ENCODE data around the gene IPO13. TPM values are rescaled to one million over a fixed set of nuclear protein-coding genes. Genes with fewer than 3 reads are reported as not detected.

The IPO13 gene, protein sequence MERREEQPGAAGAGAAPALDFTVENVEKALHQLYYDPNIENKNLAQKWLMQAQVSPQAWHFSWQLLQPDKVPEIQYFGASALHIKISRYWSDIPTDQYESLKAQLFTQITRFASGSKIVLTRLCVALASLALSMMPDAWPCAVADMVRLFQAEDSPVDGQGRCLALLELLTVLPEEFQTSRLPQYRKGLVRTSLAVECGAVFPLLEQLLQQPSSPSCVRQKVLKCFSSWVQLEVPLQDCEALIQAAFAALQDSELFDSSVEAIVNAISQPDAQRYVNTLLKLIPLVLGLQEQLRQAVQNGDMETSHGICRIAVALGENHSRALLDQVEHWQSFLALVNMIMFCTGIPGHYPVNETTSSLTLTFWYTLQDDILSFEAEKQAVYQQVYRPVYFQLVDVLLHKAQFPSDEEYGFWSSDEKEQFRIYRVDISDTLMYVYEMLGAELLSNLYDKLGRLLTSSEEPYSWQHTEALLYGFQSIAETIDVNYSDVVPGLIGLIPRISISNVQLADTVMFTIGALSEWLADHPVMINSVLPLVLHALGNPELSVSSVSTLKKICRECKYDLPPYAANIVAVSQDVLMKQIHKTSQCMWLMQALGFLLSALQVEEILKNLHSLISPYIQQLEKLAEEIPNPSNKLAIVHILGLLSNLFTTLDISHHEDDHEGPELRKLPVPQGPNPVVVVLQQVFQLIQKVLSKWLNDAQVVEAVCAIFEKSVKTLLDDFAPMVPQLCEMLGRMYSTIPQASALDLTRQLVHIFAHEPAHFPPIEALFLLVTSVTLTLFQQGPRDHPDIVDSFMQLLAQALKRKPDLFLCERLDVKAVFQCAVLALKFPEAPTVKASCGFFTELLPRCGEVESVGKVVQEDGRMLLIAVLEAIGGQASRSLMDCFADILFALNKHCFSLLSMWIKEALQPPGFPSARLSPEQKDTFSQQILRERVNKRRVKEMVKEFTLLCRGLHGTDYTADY
- polyA plus RNA-seq (2013, experiment 1 of 2), result 14.7 TPM
- 13.5 TPM for polyA plus RNA-seq (2013, experiment 2 of 2)

DNA sequence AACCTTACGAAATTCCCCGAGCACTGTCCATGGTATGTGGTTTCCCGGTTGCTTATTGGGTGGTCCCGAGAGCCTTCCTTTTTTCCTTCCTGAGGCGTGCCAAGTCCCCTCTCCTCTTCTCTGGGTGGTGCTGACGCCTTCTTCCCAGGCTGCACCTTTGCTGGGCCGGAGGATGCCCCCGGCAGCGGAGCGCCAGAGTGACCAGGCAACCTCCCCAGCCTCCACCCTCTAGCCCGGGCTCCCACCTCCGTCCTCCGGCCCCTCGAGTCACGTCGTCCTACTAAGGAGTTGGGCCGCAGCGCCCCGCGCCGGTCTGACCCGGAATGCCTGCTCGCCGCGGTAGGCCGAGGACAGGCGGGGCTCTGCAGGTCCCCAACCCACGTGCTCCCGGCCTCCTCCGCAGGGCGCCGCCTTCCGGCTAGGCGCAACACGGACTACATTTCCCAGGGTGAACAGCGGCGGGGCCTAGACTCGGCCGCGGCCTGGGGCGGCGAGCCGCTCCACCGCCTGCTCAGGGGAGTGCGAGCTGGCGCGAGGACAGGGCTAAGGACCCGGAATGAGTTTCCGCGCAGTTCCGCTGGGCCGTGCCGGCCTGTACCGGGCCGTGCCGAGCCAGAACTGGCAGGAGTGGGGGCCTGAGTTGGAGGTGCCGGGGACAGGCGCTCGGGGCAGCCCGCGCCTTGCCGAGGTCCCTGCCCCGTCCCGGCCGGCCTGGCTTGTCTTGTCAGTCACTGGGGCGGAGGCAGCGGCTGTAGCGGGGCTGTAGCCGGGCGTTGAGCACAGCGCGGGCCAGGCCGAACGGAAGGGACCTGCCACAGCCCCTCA is at the start of gene IPO13:
Gene IPO13, plus strand, starts transcription at position 715 of the 825 bp plus-strand sequence. CDS start 651 bp downstream, outside the sequence.
- Histone ChIP-seq H2AFZ (ENCODE audit: low read depth, low read length) (peak within 1 kb of the TSS; percentile 98), H3K23ac (ENCODE audit: low read length in 2 of 2) (peak within 1 kb of the TSS in 1 of 2 experiments; percentile 97), H2BK5ac (ENCODE audit: low read depth, low read length, poor library complexity, severe bottlenecking) (peak within 1 kb of the TSS; percentile 98), H3K4me3 (ENCODE audit: insufficient read depth in 1 of 2, low read depth in 1 of 2, low read length in 2 of 2) (peak within 1 kb of the TSS; percentile 68 to 99), H3K27me3 (ENCODE audit: control insufficient read depth in 1 of 2, insufficient read depth in 1 of 2, low read length in 2 of 2) (no peaks in the 10 kb centered on the region), H3K9ac (ENCODE audit: low read length) (peak within 1 kb of the TSS; percentile 100), H3K4me2 (ENCODE audit: low read length, poor library complexity, severe bottlenecking) (peak within 1 kb of the TSS; percentile 85), H3K36me3 (ENCODE audit: control insufficient read depth in 1 of 2, insufficient read depth in 2 of 2, low read depth in 1 of 2, low read length in 2 of 2) (peaks cover 9 to 18% of the 10 kb centered on the region in 2 experiments), H4K91ac (ENCODE audit: low read length) (peak within 1 kb of the TSS; percentile 87), H3K79me1 (replicated peaks; ENCODE audit: low read length, poor library complexity, severe bottlenecking) (peaks cover 29% of the 10 kb centered on the region), H3K18ac (ENCODE audit: low read depth in 1 of 2, low read length in 2 of 2) (peak within 1 kb of the TSS; percentile 87 to 96), H3K27ac (ENCODE audit: low read length, poor library complexity, severe bottlenecking) (peak within 1 kb of the TSS; percentile 68), H2AK5ac (ENCODE audit: low read length, severe bottlenecking) (no peak within 1 kb of the TSS), H3K4ac (ENCODE audit: low read depth in 1 of 2, low read length in 2 of 2) (peak within 1 kb of the TSS in 1 of 2 experiments; percentile 96), H2BK120ac (ENCODE audit: low read depth, low read length) (peak within 1 kb of the TSS; percentile 55), H3K9me3 (ENCODE audit: control insufficient read depth, low read length) (no peaks in the 10 kb centered on the region), H2BK15ac (ENCODE audit: low read depth, poor library complexity, severe bottlenecking) (peak within 1 kb of the TSS; percentile 90), H3K4me1 (ENCODE audit: control insufficient read depth, insufficient read depth, low read depth, low read length) (peaks cover 30% of the 10 kb centered on the region), H3K14ac (ENCODE audit: low read length in 2 of 2) (peak within 1 kb of the TSS in 1 of 2 experiments; percentile 98), H4K8ac (ENCODE audit: low read length) (peak within 1 kb of the TSS; percentile 78), H2BK12ac (ENCODE audit: low read length in 2 of 2) (peak within 1 kb of the TSS in 1 of 2 experiments; percentile 75)
- WGBS, result under 1% methylated on average over 70 of the region's 74 CpGs
- DNase-seq, result peak; percentile 96

DNA sequence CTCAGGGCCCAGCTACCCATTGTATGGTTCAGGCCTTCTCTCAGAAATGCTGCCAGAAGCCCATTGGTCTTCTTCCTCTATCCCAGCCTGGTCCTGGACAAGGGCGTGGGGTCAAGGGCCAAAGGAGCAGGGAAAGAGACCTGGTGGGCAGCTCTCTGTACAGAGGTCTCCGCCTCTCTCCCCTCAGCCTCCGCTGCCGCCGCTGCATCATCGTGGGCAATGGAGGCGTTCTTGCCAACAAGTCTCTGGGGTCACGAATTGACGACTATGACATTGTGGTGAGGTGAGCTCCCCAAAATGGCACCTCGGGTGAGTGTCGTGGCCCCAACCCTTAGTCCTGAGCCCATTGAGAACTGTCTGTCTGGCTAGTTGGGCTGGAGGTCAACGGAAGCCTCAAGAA is 47.8 kb upstream of the IPO13 start:
- Histone ChIP-seq H3K9me3 (ENCODE audit: control insufficient read depth, low read length) (no peaks in the 10 kb centered on the region), H3K27ac (ENCODE audit: low read length, poor library complexity, severe bottlenecking) (no peak overlapping the region), H3K36me3 (ENCODE audit: control insufficient read depth in 1 of 2, insufficient read depth in 2 of 2, low read depth in 1 of 2, low read length in 2 of 2) (peaks cover 63 to 79% of the 10 kb centered on the region in 2 experiments), H3K9ac (ENCODE audit: low read length) (no peak overlapping the region), H3K4ac (ENCODE audit: low read depth in 1 of 2, low read length in 2 of 2) (no peak overlapping the region), H2BK120ac (ENCODE audit: low read depth, low read length) (no peak overlapping the region), H3K4me3 (ENCODE audit: insufficient read depth in 1 of 2, low read depth in 1 of 2, low read length in 2 of 2) (no peak overlapping the region), H3K14ac (ENCODE audit: low read length in 2 of 2) (no peak overlapping the region), H2AK5ac (ENCODE audit: low read length, severe bottlenecking) (no peak overlapping the region), H2BK15ac (ENCODE audit: low read depth, poor library complexity, severe bottlenecking) (no peak overlapping the region), H4K8ac (ENCODE audit: low read length) (no peak overlapping the region), H2BK5ac (ENCODE audit: low read depth, low read length, poor library complexity, severe bottlenecking) (no peak overlapping the region), H3K4me2 (ENCODE audit: low read length, poor library complexity, severe bottlenecking) (no peak overlapping the region), H2BK12ac (ENCODE audit: low read length in 2 of 2) (no peak overlapping the region), H3K23ac (ENCODE audit: low read length in 2 of 2) (no peak overlapping the region), H3K79me1 (replicated peaks; ENCODE audit: low read length, poor library complexity, severe bottlenecking) (peaks cover 1% of the 10 kb centered on the region), H3K27me3 (ENCODE audit: control insufficient read depth in 1 of 2, insufficient read depth in 1 of 2, low read length in 2 of 2) (peaks cover 0 to 24% of the 10 kb centered on the region in 2 experiments), H4K91ac (ENCODE audit: low read length) (no peak overlapping the region), H3K4me1 (ENCODE audit: control insufficient read depth, insufficient read depth, low read depth, low read length) (no peaks in the 10 kb centered on the region), H2AFZ (ENCODE audit: low read depth, low read length) (no peak overlapping the region), H3K18ac (ENCODE audit: low read depth in 1 of 2, low read length in 2 of 2) (no peak overlapping the region)
- 97% methylated on average over 12 of the region's 12 CpGs for WGBS
- DNase-seq, result no peak

DNA sequence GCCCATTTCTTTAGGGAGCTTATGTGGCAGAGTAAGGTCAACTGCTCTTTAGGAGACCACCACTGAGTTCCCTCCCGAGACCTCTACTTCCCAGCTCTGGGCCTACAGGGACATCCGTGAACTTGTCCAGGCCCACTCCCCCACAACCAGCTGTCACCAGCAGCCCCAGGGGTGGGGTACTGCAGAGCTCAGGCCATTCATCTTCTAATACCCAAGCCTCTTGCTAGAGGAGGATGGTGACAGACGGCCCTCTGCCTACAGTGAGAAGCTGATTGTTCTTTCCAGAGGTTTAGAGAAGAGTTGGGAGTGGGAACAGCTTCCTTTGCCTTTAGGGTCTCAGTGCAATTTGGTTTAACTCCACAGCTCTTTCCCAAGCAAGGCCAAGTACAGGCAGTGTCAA is 46.4 kb upstream of the IPO13 start:
- H2AK5ac ChIP-seq (ENCODE audit: low read length, severe bottlenecking), result no peak overlapping the region
- no peak overlapping the region for H3K4me3 ChIP-seq (ENCODE audit: insufficient read depth in 1 of 2, low read depth in 1 of 2, low read length in 2 of 2)
- peaks cover 66% of the 10 kb centered on the region in 2 experiments for H3K36me3 ChIP-seq (ENCODE audit: control insufficient read depth in 1 of 2, insufficient read depth in 2 of 2, low read depth in 1 of 2, low read length in 2 of 2)
- H3K4me1 ChIP-seq (ENCODE audit: control insufficient read depth, insufficient read depth, low read depth, low read length), result no peaks in the 10 kb centered on the region
- no peak overlapping the region for H3K23ac ChIP-seq (ENCODE audit: low read length in 2 of 2)
- no peak overlapping the region for H2AFZ ChIP-seq (ENCODE audit: low read depth, low read length)
- H3K18ac ChIP-seq (ENCODE audit: low read depth in 1 of 2, low read length in 2 of 2), result no peak overlapping the region
- no peak overlapping the region for H3K4ac ChIP-seq (ENCODE audit: low read depth in 1 of 2, low read length in 2 of 2)
- H4K91ac ChIP-seq (ENCODE audit: low read length), result no peak overlapping the region
- no peak overlapping the region for H3K4me2 ChIP-seq (ENCODE audit: low read length, poor library complexity, severe bottlenecking)
- no peak overlapping the region for H3K14ac ChIP-seq (ENCODE audit: low read length in 2 of 2)
- H2BK5ac ChIP-seq (ENCODE audit: low read depth, low read length, poor library complexity, severe bottlenecking), result no peak overlapping the region
- no peak overlapping the region for H3K27ac ChIP-seq (ENCODE audit: low read length, poor library complexity, severe bottlenecking)
- 93% methylated on average over 3 of the region's 3 CpGs for WGBS
- H3K9ac ChIP-seq (ENCODE audit: low read length), result no peak overlapping the region
- H2BK12ac ChIP-seq (ENCODE audit: low read length in 2 of 2), result no peak overlapping the region
- H4K8ac ChIP-seq (ENCODE audit: low read length), result no peak overlapping the region
- DNase-seq, result no peak
- H3K9me3 ChIP-seq (ENCODE audit: control insufficient read depth, low read length), result no peaks in the 10 kb centered on the region
- no peak overlapping the region for H2BK15ac ChIP-seq (ENCODE audit: low read depth, poor library complexity, severe bottlenecking)
- peaks cover 1% of the 10 kb centered on the region for H3K79me1 ChIP-seq (replicated peaks; ENCODE audit: low read length, poor library complexity, severe bottlenecking)
- no peak overlapping the region for H2BK120ac ChIP-seq (ENCODE audit: low read depth, low read length)
- peaks cover 0 to 24% of the 10 kb centered on the region in 2 experiments for H3K27me3 ChIP-seq (ENCODE audit: control insufficient read depth in 1 of 2, insufficient read depth in 1 of 2, low read length in 2 of 2)

All from mesenchymal stem cell (in vitro differentiated cells and primary cell).